ENCODE results near the gene SH2D5.

Gene SH2D5

GRCh38 chr1:20708891-20709290, 23.6 kb downstream of the SH2D5 start:
- TF ChIP-seq CTCF (conservative IDR thresholded peaks at IDR 0.05): no peak
- no peak overlapping the region for H3K27ac ChIP-seq

GRCh38 chr1:20708057-20708456, 24.4 kb downstream of the SH2D5 start:
- TF ChIP-seq CTCF (conservative IDR thresholded peaks at IDR 0.05): no peak
- no peak overlapping the region for H3K27ac ChIP-seq

- TF ChIP-seq CTCF (conservative IDR thresholded peaks at IDR 0.05): no peak
- no peak overlapping the region for H3K27ac ChIP-seq
Measured at GRCh38 chr1:20706841-20707240, 25.7 kb downstream of the SH2D5 start.

- no peak overlapping the region for H3K27ac ChIP-seq
- no peak for TF ChIP-seq CTCF (conservative IDR thresholded peaks at IDR 0.05)
Measured at GRCh38 chr1:20705203-20705755, 27.2 kb downstream of the SH2D5 start.

GRCh38 chr1:20704390-20705202, 27.9 kb downstream of the SH2D5 start:
- TF ChIP-seq CTCF (conservative IDR thresholded peaks at IDR 0.05): no peak

GRCh38 chr1:20703124-20703756, 29.3 kb downstream of the SH2D5 start:
- no peak overlapping the region for H3K27ac ChIP-seq
- no peak for TF ChIP-seq CTCF (conservative IDR thresholded peaks at IDR 0.05)

More at GRCh38 chr1:20704390-20705202, 27.9 kb downstream of the SH2D5 start:
- H3K27ac ChIP-seq: no peak overlapping the region

GRCh38 chr1:20702416-20702815, 30.1 kb downstream of the SH2D5 start:
- no peak; the same call in 1 of the 2 replicates for TF ChIP-seq CTCF (conservative IDR thresholded peaks at IDR 0.05)
- H3K27ac ChIP-seq: no peak overlapping the region
